IPS-15b (cell line): ENCODE data around the gene CAMKV.
"Not testable (repeated sequence)": the region's sequence is repeated elsewhere in the genome, so short reads cannot be mapped to it uniquely, and the experiment has no call there.

ENCODE experiments used
- H3K27me3 ChIP-seq: one replicate; pipeline ENCODE4 v1.6.1; 2013; ENCODE audit warnings: low read length; ENCODE audit not compliant: control insufficient read depth, insufficient read depth
- H3K36me3 ChIP-seq: one replicate; pipeline ENCODE4 v1.6.1; 2013; ENCODE audit warnings: low read length; ENCODE audit not compliant: control insufficient read depth, insufficient read depth
- H3K4me1 ChIP-seq: one replicate; pipeline ENCODE4 v1.6.1; 2013; ENCODE audit warnings: mild to moderate bottlenecking, low read length; ENCODE audit not compliant: control insufficient read depth, insufficient read depth
- H3K4me3 ChIP-seq: one replicate; pipeline ENCODE4 v1.5.1; 2013; ENCODE audit warnings: low read depth, low read length
- H3K9ac ChIP-seq: one replicate; pipeline ENCODE4 v1.6.1; 2013; ENCODE audit warnings: low read depth, mild to moderate bottlenecking, low read length
- H3K9me3 ChIP-seq: one replicate; pipeline ENCODE4 v1.6.1; 2013; ENCODE audit warnings: mild to moderate bottlenecking, low read length; ENCODE audit not compliant: control insufficient read depth, insufficient read depth

Gene CAMKV

DNA sequence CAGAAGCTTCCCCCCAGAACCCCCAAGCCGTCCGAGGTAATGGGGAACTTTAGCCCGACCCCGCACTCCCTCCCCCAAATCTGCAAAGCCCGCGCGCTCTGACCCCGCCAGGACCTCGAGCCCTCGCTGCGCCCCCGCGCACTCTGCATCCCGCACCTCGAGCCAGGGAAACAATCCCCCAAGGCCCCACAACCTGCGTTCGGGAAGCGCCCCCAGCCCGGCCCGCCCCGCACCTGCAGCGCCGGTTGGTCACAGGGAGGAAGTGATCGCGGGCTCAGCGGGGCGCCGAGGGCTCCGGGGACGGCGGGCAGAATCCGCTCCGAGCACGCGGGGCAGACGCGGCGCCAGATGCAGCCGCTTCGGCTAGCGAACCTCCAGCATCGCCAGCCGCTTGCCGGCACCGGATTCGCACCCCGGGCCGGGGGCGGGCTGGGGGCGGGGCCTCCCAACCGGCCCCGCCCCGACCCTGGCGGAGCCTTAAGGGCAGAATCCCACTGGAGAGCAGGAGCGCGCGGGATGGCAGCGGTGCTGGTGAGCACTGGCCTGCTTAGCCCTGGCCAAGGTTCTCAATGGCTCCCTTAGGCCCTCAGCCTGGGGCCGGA, at the start of gene CAMKV:
TSS of gene CAMKV (minus strand) at position 382 of the 602 bp plus-strand sequence. CDS start 7,518 bp downstream, outside the sequence.
- H3K36me3 ChIP-seq: no peaks in the 10 kb centered on the region
- H3K9me3 ChIP-seq: no peaks in the 10 kb centered on the region
- H3K4me1 ChIP-seq: peaks cover 21% of the 10 kb centered on the region
- H3K9ac ChIP-seq: no peak within 1 kb of the TSS
- H3K27me3 ChIP-seq: peaks cover 16% of the 10 kb centered on the region
- peak within 1 kb of the TSS; percentile 72 for H3K4me3 ChIP-seq

- H3K4me1 ChIP-seq, H3K4me3 ChIP-seq, H3K27me3 ChIP-seq, H3K9me3 ChIP-seq, H3K36me3 ChIP-seq, H3K9ac ChIP-seq: not testable (repeated sequence)
Observed at GRCh38 chr3:49917806-49918590, 48.3 kb upstream of the CAMKV start.

- H3K9ac ChIP-seq: no peak overlapping the region
- no peak overlapping the region for H3K4me3 ChIP-seq
- no peaks in the 10 kb centered on the region for H3K27me3 ChIP-seq
- no peaks in the 10 kb centered on the region for H3K9me3 ChIP-seq
- no peaks in the 10 kb centered on the region for H3K4me1 ChIP-seq
- H3K36me3 ChIP-seq: no peaks in the 10 kb centered on the region
Observed at GRCh38 chr3:49916686-49917085, 47.0 kb upstream of the CAMKV start.

GRCh38 chr3:49914906-49915305, 45.2 kb upstream of the CAMKV start:
- Histone ChIP-seq H3K27me3 (peaks cover 5% of the 10 kb centered on the region), H3K4me1 (peaks cover 6% of the 10 kb centered on the region), H3K36me3 (no peaks in the 10 kb centered on the region), H3K4me3 (no peak overlapping the region), H3K9me3 (no peaks in the 10 kb centered on the region), H3K9ac (no peak overlapping the region)

DNA sequence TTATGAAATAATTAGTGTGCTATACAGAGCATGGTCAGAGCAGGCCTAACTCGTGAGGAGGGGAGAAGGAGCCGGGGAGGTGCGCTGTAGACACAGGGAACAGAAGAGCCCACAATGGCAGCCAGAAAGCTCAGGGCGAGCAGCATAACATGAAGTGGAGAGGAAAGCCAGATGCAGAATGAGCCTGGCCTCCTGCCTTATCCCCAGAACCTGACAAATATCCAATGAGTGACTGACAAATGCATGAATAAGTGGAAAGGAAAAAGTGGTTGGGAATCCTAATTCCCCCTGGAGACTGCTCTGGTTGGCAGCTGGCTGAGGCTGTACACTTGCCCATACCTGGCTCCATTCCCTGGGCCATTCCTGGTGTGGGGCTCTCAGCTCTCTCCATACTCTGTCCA, 43.2 kb upstream of the CAMKV start:
- Histone ChIP-seq H3K9ac (no peak overlapping the region), H3K9me3 (no peaks in the 10 kb centered on the region), H3K36me3 (no peaks in the 10 kb centered on the region), H3K4me1 (peaks cover 8% of the 10 kb centered on the region), H3K4me3 (no peak overlapping the region), H3K27me3 (peaks cover 13% of the 10 kb centered on the region)

DNA sequence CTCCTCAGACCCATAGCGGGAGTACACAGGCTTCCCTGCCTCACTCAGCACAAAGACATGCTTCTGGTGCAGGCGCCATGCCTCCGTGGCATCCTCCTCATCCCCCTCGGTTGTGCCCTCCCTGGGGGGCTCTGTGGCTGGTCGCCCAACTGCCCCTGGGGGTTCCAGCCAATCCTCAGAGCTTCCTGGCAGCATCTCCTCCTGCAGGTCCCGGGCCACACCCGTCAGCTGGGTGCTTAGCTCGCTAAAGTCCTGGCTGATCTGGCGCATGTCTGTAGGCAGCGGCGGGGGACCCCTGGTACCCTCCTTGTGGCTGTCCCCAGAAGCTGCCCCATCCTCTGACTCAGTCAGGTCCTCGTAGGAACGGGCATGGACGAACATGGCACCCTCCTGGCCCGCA, 41.9 kb upstream of the CAMKV start:
- H3K9me3 ChIP-seq: no peaks in the 10 kb centered on the region
- no peak overlapping the region for H3K4me3 ChIP-seq
- peaks cover 12% of the 10 kb centered on the region for H3K4me1 ChIP-seq
- no peak overlapping the region for H3K9ac ChIP-seq
- H3K36me3 ChIP-seq: no peaks in the 10 kb centered on the region
- peaks cover 13% of the 10 kb centered on the region for H3K27me3 ChIP-seq

GRCh38 chr3:49911124-49911420, 41.4 kb upstream of the CAMKV start:
- Histone ChIP-seq H3K27me3 (peaks cover 13% of the 10 kb centered on the region), H3K9ac (no peak overlapping the region), H3K4me3 (peak overlapping the region; percentile 52), H3K4me1 (peaks cover 13% of the 10 kb centered on the region), H3K36me3 (no peaks in the 10 kb centered on the region), H3K9me3 (no peaks in the 10 kb centered on the region)

DNA sequence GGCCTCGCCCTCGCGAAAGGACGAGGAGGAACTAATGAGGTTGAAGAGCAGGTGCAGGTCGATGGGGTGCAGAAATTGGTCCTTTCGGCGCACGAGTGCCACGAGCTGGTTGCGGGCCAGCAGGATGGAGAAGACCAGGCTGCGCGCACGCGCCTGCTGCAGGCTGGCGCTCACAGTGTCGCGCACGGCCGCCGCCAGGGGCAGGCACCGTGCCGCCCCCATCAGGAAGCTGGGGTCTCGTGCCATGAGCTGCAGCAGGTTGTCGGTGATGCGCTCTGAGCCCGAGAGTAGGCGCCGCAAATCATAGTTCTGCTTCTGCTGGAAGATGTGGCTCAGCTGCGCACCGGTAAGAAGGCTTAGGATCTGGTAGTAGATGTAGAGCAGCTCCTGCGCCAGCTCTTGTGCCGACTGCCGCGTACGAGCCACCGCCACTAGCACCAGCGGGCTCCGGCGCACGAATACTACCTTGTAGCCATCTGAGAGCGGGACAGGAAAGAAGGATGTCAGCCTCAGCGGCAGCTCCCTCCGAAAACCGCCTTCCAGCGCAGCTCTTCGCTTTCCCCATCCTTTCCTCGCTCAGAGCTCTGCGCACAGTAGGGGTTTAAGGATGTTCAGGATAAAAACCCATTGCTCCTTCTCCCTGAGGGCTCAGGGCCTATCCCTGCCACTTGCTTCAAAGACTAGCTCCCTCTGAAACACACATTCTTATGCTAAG, 40.9 kb upstream of the CAMKV start:
- Histone ChIP-seq H3K36me3 (no peaks in the 10 kb centered on the region), H3K9ac (peak overlapping the region; percentile 54), H3K9me3 (no peaks in the 10 kb centered on the region), H3K4me3 (peak overlapping the region; percentile 52), H3K4me1 (peaks cover 16% of the 10 kb centered on the region), H3K27me3 (peaks cover 13% of the 10 kb centered on the region)

DNA sequence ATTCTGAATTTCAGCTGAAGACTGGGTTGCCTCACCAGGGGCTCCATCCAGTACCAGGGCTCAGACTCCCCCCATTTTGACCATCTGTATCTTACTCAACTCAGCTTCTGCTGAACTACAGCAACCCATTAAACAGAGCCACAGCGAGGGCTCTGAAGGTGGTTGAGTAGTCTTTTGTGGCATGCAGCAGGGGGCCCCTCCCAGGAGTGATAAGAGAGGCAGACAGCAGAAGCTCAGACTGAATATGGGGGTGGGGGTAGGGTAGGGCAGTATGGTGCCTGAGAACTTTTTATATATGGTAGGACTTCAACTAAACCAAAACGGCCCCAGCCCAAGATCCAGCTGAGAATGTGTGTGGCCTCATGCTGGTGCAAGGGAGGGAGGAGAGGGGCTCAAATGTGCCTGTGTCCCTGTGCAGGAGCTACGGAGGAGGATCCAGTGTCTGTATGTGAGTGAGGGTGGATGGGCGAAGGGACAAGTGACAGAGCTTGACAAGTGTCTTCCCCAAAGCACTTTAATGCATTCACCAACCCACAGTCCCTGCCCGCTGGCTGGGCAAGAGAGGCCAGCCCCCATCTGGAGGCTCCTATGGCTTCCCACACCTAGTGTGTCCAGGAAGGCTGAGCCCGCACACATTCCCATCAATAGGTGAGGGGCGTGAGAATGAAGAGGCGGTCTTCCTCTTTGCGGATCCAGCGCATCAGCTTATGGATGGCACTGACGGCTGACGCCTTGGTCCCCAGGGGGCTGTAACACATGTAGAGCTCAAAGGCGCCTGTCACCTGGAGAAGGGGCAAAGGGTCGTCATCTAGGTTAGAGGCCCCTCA, 38.9 kb upstream of the CAMKV start:
- Histone ChIP-seq H3K27me3 (peaks cover 13% of the 10 kb centered on the region), H3K4me3 (no peak overlapping the region), H3K9me3 (no peaks in the 10 kb centered on the region), H3K4me1 (peaks cover 17% of the 10 kb centered on the region), H3K9ac (no peak overlapping the region), H3K36me3 (no peaks in the 10 kb centered on the region)

DNA sequence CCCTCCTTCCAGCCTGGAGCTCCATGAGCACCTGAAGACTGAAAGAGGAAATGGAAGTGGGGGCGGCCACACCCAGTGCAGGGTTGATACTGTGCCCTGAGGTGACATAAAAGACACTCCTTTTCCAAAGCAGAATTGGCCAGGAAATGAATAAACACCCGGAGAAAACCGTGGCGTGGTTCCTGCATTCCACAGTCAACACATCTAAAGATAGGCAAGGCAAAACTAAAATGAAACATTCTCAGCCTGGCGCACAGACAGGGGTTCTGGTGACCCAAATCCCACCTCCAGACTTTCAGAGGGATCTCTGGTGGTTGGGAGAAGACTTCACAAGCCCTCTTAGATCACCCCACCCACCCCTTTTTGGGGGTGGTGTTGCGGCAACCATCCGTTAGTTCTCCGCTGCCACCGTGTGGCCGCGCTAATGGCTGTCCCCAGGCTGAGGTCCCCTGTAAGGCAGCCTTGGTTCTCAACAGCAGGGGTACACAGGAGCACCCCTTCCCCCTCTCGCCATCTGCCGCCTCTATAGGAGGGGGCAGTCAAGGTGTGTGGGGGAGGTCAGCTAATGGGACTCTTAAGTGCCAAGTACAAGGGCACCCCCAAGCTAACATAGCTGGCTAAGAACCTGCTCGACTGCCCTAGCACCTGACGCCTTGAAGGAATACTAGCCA, 36.5 kb upstream of the CAMKV start:
- Histone ChIP-seq H3K4me3 (peak overlapping the region; percentile 9), H3K4me1 (peaks cover 16% of the 10 kb centered on the region), H3K9ac (peak overlapping the region; percentile 9), H3K36me3 (no peaks in the 10 kb centered on the region), H3K27me3 (peaks cover 13% of the 10 kb centered on the region), H3K9me3 (no peaks in the 10 kb centered on the region)

DNA sequence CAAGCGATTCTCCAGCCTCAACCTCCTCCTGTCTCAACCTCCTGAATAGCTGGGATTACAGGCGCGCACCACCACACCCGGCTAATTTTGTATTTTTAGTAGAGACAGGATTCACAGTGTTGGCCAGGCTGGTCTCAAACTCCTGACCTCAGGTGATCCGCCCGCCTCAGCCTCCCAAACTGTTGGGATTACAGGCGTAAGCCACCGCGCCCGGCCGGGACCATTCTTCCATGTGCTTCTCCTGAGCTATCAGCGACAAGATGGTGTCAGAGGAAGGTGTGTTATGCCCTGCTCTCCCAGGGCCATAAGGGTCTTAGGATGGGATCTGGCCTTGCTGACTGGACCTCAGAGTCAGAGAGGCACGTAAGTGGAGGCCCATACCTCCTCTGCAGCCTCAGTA, 34.7 kb upstream of the CAMKV start:
- H3K27me3 ChIP-seq, H3K4me3 ChIP-seq, H3K9me3 ChIP-seq, H3K9ac ChIP-seq, H3K36me3 ChIP-seq: not testable (repeated sequence)
- H3K4me1 ChIP-seq: peaks cover 11% of the 10 kb centered on the region
